NCI-H748 (cell line): ENCODE measurements around the gene TSPY9.
"Not testable (repeated sequence)": the region's sequence is repeated elsewhere in the genome, so short reads cannot be mapped to it uniquely, and the experiment has no call there.

ENCODE experiments used
- DNase-seq: peaks from one replicate; lab custom pipeline; 2025; ENCODE audit not compliant: unreplicated experiment; lab: John Stamatoyannopoulos, UW

The TSPY9 gene

GRCh38 chrY:9486967-9487366 lies at the start of gene TSPY9:
Gene TSPY9, plus strand, starts transcription at chrY:9487267. Its CDS starts 46 bp downstream, at chrY:9487313.
- not testable (repeated sequence) for DNase-seq

GRCh38 chrY:9466655-9467054 lies 20.4 kb upstream of the TSPY9 start, which contains the start of gene TSPY1:
Gene TSPY1, plus strand, starts transcription at chrY:9466955. Its CDS starts 46 bp downstream, at chrY:9467001.
- not testable (repeated sequence) for DNase-seq

- not testable (repeated sequence) for DNase-seq
Measured at GRCh38 chrY:9504396-9504795, 17.3 kb downstream of the TSPY9 start.

DNA sequence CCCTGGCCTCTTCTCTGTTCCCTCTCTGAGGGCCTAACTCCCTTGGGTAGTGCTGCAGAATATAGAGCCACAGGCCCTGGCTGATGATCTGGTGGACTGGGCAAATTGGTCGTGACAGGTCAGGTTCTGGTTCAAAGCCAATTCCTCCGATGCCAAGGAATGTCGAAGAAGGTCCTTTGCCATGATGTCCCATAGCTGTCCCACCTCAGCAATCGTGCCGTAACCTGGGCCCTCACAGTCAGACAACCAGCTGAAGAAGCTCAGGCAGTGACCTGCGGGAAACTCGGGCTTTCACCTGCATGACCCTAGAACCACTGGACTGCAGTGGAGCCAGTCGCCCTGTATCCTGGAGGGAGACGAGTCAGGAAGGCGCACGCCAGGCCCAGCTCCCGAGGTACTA lies 29.2 kb downstream of the TSPY9 start:
- DNase-seq = not testable (repeated sequence)

DNA sequence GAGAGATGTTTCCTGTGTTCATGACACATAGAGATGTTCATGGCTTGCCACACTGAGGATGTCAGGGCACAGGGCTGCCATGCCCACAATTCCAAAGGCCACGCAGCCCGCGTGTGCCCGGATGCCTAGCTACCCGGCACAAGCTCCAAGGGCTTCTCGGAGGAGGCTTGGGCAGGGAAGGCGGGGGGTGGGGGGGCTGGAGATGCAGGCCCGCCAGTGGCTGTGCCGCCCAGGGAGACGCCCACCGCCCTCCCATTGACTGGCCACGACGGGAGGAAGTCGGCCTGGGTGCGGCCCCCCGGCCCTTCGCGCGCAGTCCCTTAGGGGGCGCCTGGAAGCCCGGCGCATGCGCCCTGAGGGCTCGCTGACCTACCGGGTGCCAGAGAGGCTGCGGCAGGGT lies 40.5 kb downstream of the TSPY9 start, which contains the start of gene TSPY10:
Gene TSPY10 (plus strand): TSS at position 301 of the 400 bp plus-strand sequence. CDS start 46 bp downstream, at position 347.
- DNase-seq = not testable (repeated sequence)
